ENCODE data around the gene MYEF2.
A peak's percentile ranks its signal among the peaks of the same experiment; 100 is the strongest.

Gene MYEF2

GRCh38 chr15:48087844-48088243 lies 90.3 kb downstream of the MYEF2 start:
- DNase-seq: no peak
- Histone ChIP-seq H3K27ac (no peak overlapping the region), H3K27me3 (replicated peaks) (no peaks in the 10 kb centered on the region), H3K36me3 (replicated peaks) (no peaks in the 10 kb centered on the region), H3K4me3 (ENCODE audit: low read depth, low read length) (no peak overlapping the region)
- TF ChIP-seq CTCF (IDR thresholded peaks at IDR 0.05; ENCODE audit: low read depth, low read length, missing control alignments): no peak
- in situ Hi-C loops (cut with HindIII; ENCODE audit: low pct_ligation_motif_present, low sequenced_read_pairs): no loop called here

GRCh38 chr15:48086576-48086975 lies 91.5 kb downstream of the MYEF2 start:
- Histone ChIP-seq H3K4me3 (ENCODE audit: low read depth, low read length) (no peak overlapping the region), H3K27ac (no peak overlapping the region), H3K36me3 (replicated peaks) (no peaks in the 10 kb centered on the region), H3K27me3 (replicated peaks) (no peaks in the 10 kb centered on the region)
- in situ Hi-C loops (cut with HindIII; ENCODE audit: low pct_ligation_motif_present, low sequenced_read_pairs): no loop called here
- no peak for DNase-seq
- no peak for TF ChIP-seq CTCF (IDR thresholded peaks at IDR 0.05; ENCODE audit: low read depth, low read length, missing control alignments)

- no peak for TF ChIP-seq CTCF (IDR thresholded peaks at IDR 0.05; ENCODE audit: low read depth, low read length, missing control alignments)
- Histone ChIP-seq H3K27me3 (replicated peaks) (no peaks in the 10 kb centered on the region), H3K4me3 (ENCODE audit: low read depth, low read length) (no peak overlapping the region), H3K27ac (no peak overlapping the region), H3K36me3 (replicated peaks) (no peaks in the 10 kb centered on the region)
- in situ Hi-C loops (cut with HindIII; ENCODE audit: low pct_ligation_motif_present, low sequenced_read_pairs): no loop called here
- no peak for DNase-seq
Measured at GRCh38 chr15:48086133-48086532, 92.0 kb downstream of the MYEF2 start.

DNA sequence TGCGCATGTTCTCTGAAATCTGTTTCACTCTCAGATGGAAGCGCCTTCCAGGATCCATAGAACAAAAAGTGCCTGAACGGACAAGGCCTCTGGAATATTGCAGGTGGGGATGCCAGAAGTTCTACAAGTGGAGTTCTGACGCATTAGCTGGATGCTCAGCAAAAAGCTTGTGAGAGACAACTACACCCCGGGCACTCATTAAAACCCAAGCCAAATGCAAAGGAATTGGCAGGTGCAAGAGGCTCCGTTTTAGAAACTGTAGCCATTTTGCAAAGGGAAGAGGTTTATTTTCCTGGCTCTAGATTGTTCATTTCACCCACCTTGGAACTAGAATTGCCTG lies 92.5 kb downstream of the MYEF2 start:
- in situ Hi-C loops (cut with HindIII; ENCODE audit: low pct_ligation_motif_present, low sequenced_read_pairs): no loop called here
- H3K27ac ChIP-seq: no peak overlapping the region

GRCh38 chr15:48084759-48085590 lies 93.1 kb downstream of the MYEF2 start:
- H3K27ac ChIP-seq: no peak overlapping the region
- peak; percentile 80 for TF ChIP-seq CTCF (IDR thresholded peaks at IDR 0.05; ENCODE audit: low read depth, low read length, missing control alignments)
- no peaks in the 10 kb centered on the region for H3K27me3 ChIP-seq (replicated peaks)
- DNase-seq: peak; percentile 65
- in situ Hi-C loops (cut with HindIII; ENCODE audit: low pct_ligation_motif_present, low sequenced_read_pairs): no loop called here
- H3K4me3 ChIP-seq (ENCODE audit: low read depth, low read length): no peak overlapping the region
- no peaks in the 10 kb centered on the region for H3K36me3 ChIP-seq (replicated peaks)

More for the DNA sequence above, 92.5 kb downstream of the MYEF2 start:
- H3K27me3 ChIP-seq (replicated peaks): no peaks in the 10 kb centered on the region
- no peak for DNase-seq
- H3K4me3 ChIP-seq (ENCODE audit: low read depth, low read length): no peak overlapping the region
- TF ChIP-seq CTCF (IDR thresholded peaks at IDR 0.05; ENCODE audit: low read depth, low read length, missing control alignments): no peak
- H3K36me3 ChIP-seq (replicated peaks): no peaks in the 10 kb centered on the region

Data from brain microvascular endothelial cell (primary cell).